CD4-positive, alpha-beta memory T cell (primary cell): ENCODE data around the gene HSPE1. TPM values are rescaled to one million over a fixed set of nuclear protein-coding genes. Genes with fewer than 3 reads are reported as not detected.
"Not testable (repeated sequence)": the region's sequence is repeated elsewhere in the genome, so short reads cannot be mapped to it uniquely, and the experiment has no call there.

Experiments
- CTCF ChIA-PET: fragments of 350-600 bp; sonication (Branson Sonifier 250); formaldehyde crosslinking; loops from one replicate; lab custom pipeline; 2021; ENCODE audit warnings: inconsistent platforms; ENCODE audit not compliant: partially characterized antibody; lab: Charles Lee
- POLR2A ChIA-PET: fragments of 350-600 bp; sonication (Branson Sonifier 250); formaldehyde crosslinking; loops from one replicate; lab custom pipeline; 2021; ENCODE audit not compliant: partially characterized antibody; lab: Charles Lee
- DNase-seq, 5 donors: peaks; one replicate each; pipeline versions ENCODE4 v3.0.0 to v3.0.0-alpha.2; 2020 to 2022; ENCODE audit warnings: mixed read lengths in 1 of 5
- H3K27ac ChIP-seq: one replicate; pipeline ENCODE4 v1.7.0; 2013; ENCODE audit warnings: low read depth, low read length
- H3K27me3 ChIP-seq: 2 replicates; pipeline ENCODE4 v1.7.0; 2013; ENCODE audit warnings: mild to moderate bottlenecking, low read length, moderate library complexity; ENCODE audit not compliant: insufficient read depth
- H3K36me3 ChIP-seq: 2 replicates; pipeline ENCODE4 v1.7.0; 2013; ENCODE audit warnings: mild to moderate bottlenecking, low read length, moderate library complexity; ENCODE audit not compliant: insufficient read depth
- H3K4me1 ChIP-seq: 2 replicates; pipeline ENCODE4 v1.7.0; 2013; ENCODE audit warnings: mild to moderate bottlenecking, low read length, moderate library complexity; ENCODE audit not compliant: insufficient read depth
- H3K4me3 ChIP-seq, 2 donors: one replicate each; pipeline ENCODE4 v1.7.0; 2013; ENCODE audit warnings: low read length in 2 of 2, mild to moderate bottlenecking in 1 of 2
- H3K9me3 ChIP-seq, 2 donors: one replicate each; pipeline ENCODE4 v1.7.0; 2013; ENCODE audit warnings: low read length in 2 of 2, control low read depth in 1 of 2; ENCODE audit not compliant: control insufficient read depth in 1 of 2
- H3K27ac Mint-ChIP-seq, 7 donors: one replicate each; pipeline ENCODE4 v1.8.0; 2020 to 2021; ENCODE audit warnings: mixed read lengths in 7 of 7, mild to moderate bottlenecking in 6 of 7, inconsistent platforms in 3 of 7, moderate library complexity in 3 of 7
- H3K27me3 Mint-ChIP-seq, 2 donors: one replicate each; pipeline ENCODE4 v1.8.0; 2020 to 2021; ENCODE audit warnings: mixed read lengths in 2 of 2
- H3K36me3 Mint-ChIP-seq, 2 donors: one replicate each; pipeline ENCODE4 v1.8.0; 2020 to 2021; ENCODE audit warnings: mixed read lengths in 2 of 2, inconsistent platforms in 1 of 2, mild to moderate bottlenecking in 1 of 2
- H3K4me1 Mint-ChIP-seq, 4 donors: one replicate each; pipeline ENCODE4 v1.8.0; 2020 to 2021; ENCODE audit warnings: mixed read lengths in 4 of 4, mild to moderate bottlenecking in 1 of 4
- H3K4me3 Mint-ChIP-seq, 8 donors: one replicate each; pipeline ENCODE4 v1.8.0; 2020 to 2021; ENCODE audit warnings: mixed read lengths in 8 of 8, mild to moderate bottlenecking in 7 of 8, moderate library complexity in 6 of 8, inconsistent platforms in 3 of 8
- H3K9me3 Mint-ChIP-seq, 8 donors: one replicate each; pipeline ENCODE4 v1.8.0; 2020 to 2021; ENCODE audit warnings: mixed read lengths in 8 of 8, mild to moderate bottlenecking in 5 of 8, inconsistent platforms in 3 of 8, moderate library complexity in 1 of 8
- intact Hi-C: fragments of 100-400 bp; cut with micrococcal nuclease; formaldehyde crosslinking; loops from one replicate; pipeline ENCODE4 v1.15.1; 2023
- polyA plus RNA-seq, 2 donors: library from polyadenylated mRNA; unstranded; fragments of 300-500 nt; fragmentation: Illumina TruSeq; gene quantifications; one replicate each; pipeline ENCODE4 v1.2.3, GENCODE V29; 2021
- total RNA-seq, 2 experiments: library from RNA; stranded (reverse); gene quantifications; one replicate each; pipeline ENCODE4 v1.2.3, GENCODE V29; 2021

HSPE1 gene
- 10 to 100 TPM; 52.4 to 65.1 TPM for total RNA-seq
- polyA plus RNA-seq = 100 to 1,000 TPM; 134 to 145 TPM

GRCh38 chr2:197499594-197500502 lies at the start of gene HSPE1, which contains the start of gene HSPD1:
HSPE1 (plus strand) TSS chr2:197500379; CDS start chr2:197500437, 58 bp downstream.
HSPD1 (minus strand) TSS chr2:197499840; CDS start chr2:197498848, 992 bp downstream.
- Histone ChIP-seq H3K27me3 (no peaks in the 10 kb centered on the region), H3K9me3 (no peaks in the 10 kb centered on the region), H3K4me3 (peak within 1 kb of the TSS; percentile 86 to 87), H3K27ac (peak within 1 kb of the TSS; percentile 77), H3K4me1 (peaks cover 71% of the 10 kb centered on the region), H3K36me3 (peaks cover 32% of the 10 kb centered on the region)
- POLR2A ChIA-PET = interaction anchor here (0.5 to 5.6 kb wide), 26 partner anchors 9 to 1329 kb away, joined by 3 to 180 read pairs (median 5); partner anchors contain the start of genes COQ10B, GTF3C3, MARS2 and MOB4
- H3K27ac Mint-ChIP-seq = peak within 1 kb of the TSS; percentile 92 to 98 (median 97)
- peaks cover 16 to 83% of the 10 kb centered on the region in 2 donors for H3K36me3 Mint-ChIP-seq
- intact Hi-C loops = loop anchor here (1.0 to 10.0 kb wide), 6 partner anchors 15 to 861 kb away; partner anchors contain the start of genes CCDC150, COQ10B, MARS2 and SF3B1
- H3K27me3 Mint-ChIP-seq = no peaks in the 10 kb centered on the region
- H3K4me1 Mint-ChIP-seq = peaks cover 41 to 77% (median 55%) of the 10 kb centered on the region in 4 donors
- peak within 1 kb of the TSS; percentile 92 to 99 (median 96) for H3K4me3 Mint-ChIP-seq
- H3K9me3 Mint-ChIP-seq = no peaks in the 10 kb centered on the region
- CTCF ChIA-PET = interaction anchor here (0.7 to 2.6 kb wide), 8 partner anchors 9 to 65 kb away, joined by 3 to 16 read pairs (median 4); partner anchors contain the start of genes COQ10B, MOB4 and SF3B1
- DNase-seq = peak; percentile 97 to 98 (median 98)

- Mint-ChIP-seq H3K36me3 (peaks cover 0 to 13% of the 10 kb centered on the region in 2 donors), H3K27ac (no peak overlapping the region), H3K9me3 (no peaks in the 10 kb centered on the region), H3K4me1 (peaks cover 16 to 42% (median 22%) of the 10 kb centered on the region in 4 donors), H3K27me3 (peaks cover 2 to 3% of the 10 kb centered on the region in 2 donors), H3K4me3 (no peak overlapping the region)
- Histone ChIP-seq H3K4me3 (no peak overlapping the region), H3K27me3 (no peaks in the 10 kb centered on the region), H3K27ac (no peak overlapping the region), H3K9me3 (no peaks in the 10 kb centered on the region), H3K4me1 (peaks cover 21% of the 10 kb centered on the region), H3K36me3 (no peaks in the 10 kb centered on the region)
- no peak for DNase-seq
- CTCF ChIA-PET = interaction anchor here (2.1 kb wide), 1 partner anchor 15 kb away, joined by 8 read pairs; the partner anchor contains the start of gene SF3B1
- POLR2A ChIA-PET = interaction anchor here (5.7 to 6.3 kb wide), 2 partner anchors 15 to 50 kb away, joined by 102 to 187 read pairs; partner anchors contain the start of genes HSPD1, HSPE1 and SF3B1
- intact Hi-C loops = loop anchor here (5.0 kb wide), 2 partner anchors 253 to 1793 kb away; partner anchors contain the start of gene SLC39A10
Measured at GRCh38 chr2:197450465-197450864, 49.7 kb upstream of the HSPE1 start.

GRCh38 chr2:197450935-197451358 lies 49.2 kb upstream of the HSPE1 start:
- not testable (repeated sequence) for H3K27ac ChIP-seq, H3K9me3 ChIP-seq, H3K4me3 ChIP-seq, DNase-seq, H3K27me3 Mint-ChIP-seq, H3K9me3 Mint-ChIP-seq, H3K36me3 ChIP-seq, H3K27me3 ChIP-seq
- H3K4me1 ChIP-seq = peaks cover 23% of the 10 kb centered on the region
- POLR2A ChIA-PET = interaction anchor here (0.7 to 6.3 kb wide), 3 partner anchors 10 to 49 kb away, joined by 3 to 187 read pairs (median 102); partner anchors contain the start of genes HSPD1, HSPE1 and SF3B1
- Mint-ChIP-seq H3K36me3 (peaks cover 0 to 16% of the 10 kb centered on the region in 2 donors), H3K27ac (peak overlapping the region in 3 of 7 donors; percentile 19 to 84 (median 71)), H3K4me3 (peak overlapping the region in 4 of 8 donors; percentile 33 to 75 (median 48)), H3K4me1 (peaks cover 18 to 47% (median 26%) of the 10 kb centered on the region in 4 donors)
- CTCF ChIA-PET = interaction anchor here (2.1 to 2.9 kb wide), 2 partner anchors 13 to 16 kb away, joined by 8 to 11 read pairs; partner anchors contain the start of gene SF3B1
- intact Hi-C loops = loop anchor here (5.0 kb wide), 2 partner anchors 254 to 1794 kb away; partner anchors contain the start of gene SLC39A10

- Histone ChIP-seq H3K4me3 (peak overlapping the region; percentile 87 to 88), H3K36me3 (no peaks in the 10 kb centered on the region), H3K27me3 (no peaks in the 10 kb centered on the region), H3K9me3 (no peaks in the 10 kb centered on the region), H3K27ac (peak overlapping the region; percentile 99), H3K4me1 (peaks cover 34% of the 10 kb centered on the region)
- ChIA-PET CTCF (interaction anchor here (0.8 to 2.9 kb wide), 6 partner anchors 13 to 254 kb away, joined by 3 to 22 read pairs (median 4); partner anchors contain the start of genes HSPD1, HSPE1 and SF3B1), POLR2A (interaction anchor here (0.7 to 6.3 kb wide), 18 partner anchors 8 to 814 kb away, joined by 3 to 187 read pairs (median 4); partner anchors contain the start of genes CCDC150, GTF3C3, HSPD1 and HSPE1)
- H3K36me3 Mint-ChIP-seq = peaks cover 0 to 21% of the 10 kb centered on the region in 2 donors
- intact Hi-C loops = loop anchor here (1.0 to 5.0 kb wide), 8 partner anchors 17 to 1795 kb away; partner anchors contain the start of genes ANKRD44, HSPE1, MARS2 and SF3B1
- H3K4me3 Mint-ChIP-seq = peak overlapping the region; percentile 96 to 100 (median 99)
- peak overlapping the region; percentile 99 to 100 (median 100) for H3K27ac Mint-ChIP-seq
- peaks cover 2 to 3% of the 10 kb centered on the region in 2 donors for H3K27me3 Mint-ChIP-seq
- H3K4me1 Mint-ChIP-seq = peaks cover 26 to 59% (median 38%) of the 10 kb centered on the region in 4 donors
- no peaks in the 10 kb centered on the region for H3K9me3 Mint-ChIP-seq
- no peak for DNase-seq
Measured at GRCh38 chr2:197452754-197453122, 47.4 kb upstream of the HSPE1 start.

- intact Hi-C loops = loop anchor here (1.0 to 5.0 kb wide), 8 partner anchors 18 to 1796 kb away; partner anchors contain the start of genes ANKRD44, HSPE1, MARS2 and SF3B1
- peaks cover 28 to 65% (median 41%) of the 10 kb centered on the region in 4 donors for H3K4me1 Mint-ChIP-seq
- POLR2A ChIA-PET = interaction anchor here (0.7 to 6.3 kb wide), 20 partner anchors 9 to 814 kb away, joined by 3 to 187 read pairs (median 4); partner anchors contain the start of genes CCDC150, GTF3C3, HSPD1 and HSPE1
Measured at GRCh38 chr2:197453123-197453913, 46.9 kb upstream of the HSPE1 start, which contains the start of gene COQ10B. COQ10B (plus strand) TSS chr2:197453552; CDS start chr2:197453561, 9 bp downstream.

More at GRCh38 chr2:197453123-197453913, 46.9 kb upstream of the HSPE1 start, which contains the start of gene COQ10B:
- H3K27me3 Mint-ChIP-seq = peaks cover 2 to 3% of the 10 kb centered on the region in 2 donors
- Histone ChIP-seq H3K36me3 (no peaks in the 10 kb centered on the region), H3K4me3 (peak within 1 kb of the TSS; percentile 87 to 88), H3K27ac (peak within 1 kb of the TSS; percentile 99), H3K9me3 (no peaks in the 10 kb centered on the region), H3K27me3 (no peaks in the 10 kb centered on the region), H3K4me1 (peaks cover 36% of the 10 kb centered on the region)
- peaks cover 2 to 25% of the 10 kb centered on the region in 2 donors for H3K36me3 Mint-ChIP-seq
- peak within 1 kb of the TSS; percentile 99 to 100 (median 100) for H3K27ac Mint-ChIP-seq
- CTCF ChIA-PET = interaction anchor here (0.8 to 2.9 kb wide), 5 partner anchors 15 to 253 kb away, joined by 3 to 22 read pairs (median 4); partner anchors contain the start of genes HSPD1, HSPE1 and SF3B1
- peak; percentile 97 to 99 (median 99) for DNase-seq
- H3K4me3 Mint-ChIP-seq = peak within 1 kb of the TSS; percentile 96 to 100 (median 99)
- no peaks in the 10 kb centered on the region for H3K9me3 Mint-ChIP-seq
